ENCODE measurements around the gene CEP20. TPM values are rescaled to one million over a fixed set of nuclear protein-coding genes. Genes with fewer than 3 reads are reported as not detected.

CEP20 gene
- total and polyA plus RNA-seq, 10 of the 15 experiments (the other 5 are each of a cell fraction or from before 2014, with no cell fraction given) = 33.4 to 57.8 (median 52.6) TPM

- no peaks in the 10 kb centered on the region for H3K9me3 ChIP-seq (replicated peaks; ENCODE audit: control insufficient read depth, insufficient read depth, low read length)
- DNase-seq (ENCODE audit: low read depth, low spot score) (no peak), FAIRE-seq (no peak), ATAC-seq (no peak)
- ChIA-PET POLR2A (no interaction called here), SMC1A (ENCODE audit: uncharacterized antibody, unreplicated experiment) (no interaction called here), RAD21 (ENCODE audit: unreplicated experiment) (no interaction called here), CTCF (no interaction called here)
- no peaks in the 10 kb centered on the region for H3K27me3 ChIP-seq (replicated peaks in 1 of 2; ENCODE audit: control insufficient read depth in 2 of 2, insufficient read depth in 2 of 2, low read length in 1 of 2)
- peaks cover 20% of the 10 kb centered on the region for H3K79me2 ChIP-seq (ENCODE audit: control insufficient read depth, insufficient read depth, low read length)
- WGBS (ENCODE audit: insufficient coverage, insufficient replicate concordance, low lambda C conversion rate, missing lambda C conversion rate) = 91% methylated on average over 13 of the region's 13 CpGs
- no peak overlapping the region for H3K4me2 ChIP-seq (ENCODE audit: control insufficient read depth, insufficient read depth)
- no peaks in the 10 kb centered on the region for H4K20me1 ChIP-seq (ENCODE audit: control insufficient read depth, insufficient read depth)
- no peak overlapping the region for H3K4me3 ChIP-seq
- in situ Hi-C loops (cut with MboI) = no loop called here
- peaks cover 3% of the 10 kb centered on the region; the same call in 1 of the 2 replicates for H3K4me1 ChIP-seq (ENCODE audit: control insufficient read depth, insufficient read depth, low read length)
- no peak overlapping the region for H3K27ac ChIP-seq (ENCODE audit: control insufficient read depth, insufficient read depth)
- intact Hi-C loops (cut with micrococcal nuclease; ENCODE audit: unreplicated experiment) = loop anchor here (10.0 kb wide), 1 partner anchor 153 kb away; no protein-coding TSS in a partner anchor
- TF ChIP-seq NRF1 (conservative IDR thresholded peaks at IDR 0.05; ENCODE audit: low read depth, low read length) = no peak
- BruUV-seq (replicated peaks) = no TSS peak
- H3K9ac ChIP-seq (ENCODE audit: control insufficient read depth, insufficient read depth, low read length) = no peak overlapping the region
- H3K36me3 ChIP-seq (ENCODE audit: control insufficient read depth in 2 of 2, insufficient read depth in 2 of 2, low read length in 1 of 2) = peaks cover 3 to 6% of the 10 kb centered on the region in 2 experiments
- no peak overlapping the region for H2AFZ ChIP-seq (ENCODE audit: control insufficient read depth, low read depth, low read length)
Measured at GRCh38 chr16:15881794-15882379, 6.5 kb downstream of the CEP20 start.

GRCh38 chr16:15880434-15881308 is 7.7 kb downstream of the CEP20 start:
- no TSS peak for BruUV-seq (replicated peaks)

More at GRCh38 chr16:15880434-15881308, 7.7 kb downstream of the CEP20 start:
- no peak for TF ChIP-seq ZZZ3 (IDR thresholded peaks at IDR 0.05; ENCODE audit: control insufficient read depth, insufficient read length, low read depth)
- no peak for TF ChIP-seq RELA (IDR thresholded peaks at IDR 0.05; ENCODE audit: borderline replicate concordance, partially characterized antibody)
- no peak for TF ChIP-seq SMC3 (IDR thresholded peaks at IDR 0.05; ENCODE audit: borderline replicate concordance, low read length)
- no peak for TF ChIP-seq MTA3 (IDR thresholded peaks at IDR 0.05; ENCODE audit: borderline replicate concordance, low read length)
- SMC1A ChIA-PET (ENCODE audit: uncharacterized antibody, unreplicated experiment) = interaction anchor here (2.8 kb wide), 1 partner anchor 7 kb away, joined by 14 read pairs; the partner anchor contains the start of gene CEP20
- Histone ChIP-seq H3K4me1 (ENCODE audit: control insufficient read depth, insufficient read depth, low read length) (peaks cover 3% of the 10 kb centered on the region; the same call in 1 of the 2 replicates), H3K4me2 (ENCODE audit: control insufficient read depth, insufficient read depth) (no peak overlapping the region), H4K20me1 (ENCODE audit: control insufficient read depth, insufficient read depth) (no peaks in the 10 kb centered on the region), H2AFZ (ENCODE audit: control insufficient read depth, low read depth, low read length) (no peak overlapping the region), H3K9ac (ENCODE audit: control insufficient read depth, insufficient read depth, low read length) (no peak overlapping the region), H3K27me3 (replicated peaks in 1 of 2; ENCODE audit: control insufficient read depth in 2 of 2, insufficient read depth in 2 of 2, low read length in 1 of 2) (no peaks in the 10 kb centered on the region), H3K36me3 (ENCODE audit: control insufficient read depth in 2 of 2, insufficient read depth in 2 of 2, low read length in 1 of 2) (peaks cover 3 to 6% of the 10 kb centered on the region in 2 experiments), H3K27ac (ENCODE audit: control insufficient read depth, insufficient read depth) (no peak overlapping the region), H3K79me2 (ENCODE audit: control insufficient read depth, insufficient read depth, low read length) (peaks cover 9% of the 10 kb centered on the region), H3K4me3 (no peak overlapping the region), H3K9me3 (replicated peaks; ENCODE audit: control insufficient read depth, insufficient read depth, low read length) (no peaks in the 10 kb centered on the region)
- intact Hi-C loops (cut with micrococcal nuclease; ENCODE audit: unreplicated experiment) = loop anchor here (10.0 kb wide), 1 partner anchor 154 kb away; no protein-coding TSS in a partner anchor
- no peak for DNase-seq (ENCODE audit: low read depth, low spot score)
- POLR2A ChIA-PET = no interaction called here
- WGBS (ENCODE audit: insufficient coverage, insufficient replicate concordance, low lambda C conversion rate, missing lambda C conversion rate) = 54% methylated on average over 5 of the region's 5 CpGs
- RAD21 ChIA-PET (ENCODE audit: unreplicated experiment) = no interaction called here
- in situ Hi-C loops (cut with MboI) = no loop called here
- CTCF ChIA-PET = interaction anchor here (0.6 kb wide), 1 partner anchor 17 kb away, joined by 3 read pairs; no protein-coding TSS in a partner anchor
- no peak for FAIRE-seq
- peak; percentile 35; the same call in 2 of the 3 replicates for ATAC-seq
